Measurements from ENCODE around the gene ASCC1. TPM values are rescaled to one million over a fixed set of nuclear protein-coding genes. Genes with fewer than 3 reads are reported as not detected.
A peak's percentile ranks its signal among the peaks of the same experiment; 100 is the strongest.

The ASCC1 gene, protein sequence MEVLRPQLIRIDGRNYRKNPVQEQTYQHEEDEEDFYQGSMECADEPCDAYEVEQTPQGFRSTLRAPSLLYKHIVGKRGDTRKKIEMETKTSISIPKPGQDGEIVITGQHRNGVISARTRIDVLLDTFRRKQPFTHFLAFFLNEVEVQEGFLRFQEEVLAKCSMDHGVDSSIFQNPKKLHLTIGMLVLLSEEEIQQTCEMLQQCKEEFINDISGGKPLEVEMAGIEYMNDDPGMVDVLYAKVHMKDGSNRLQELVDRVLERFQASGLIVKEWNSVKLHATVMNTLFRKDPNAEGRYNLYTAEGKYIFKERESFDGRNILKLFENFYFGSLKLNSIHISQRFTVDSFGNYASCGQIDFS
- polyA plus RNA-seq (2011; rRNA removed) (18.5 and 36.3 TPM in 2 replicates), polyA minus RNA-seq (2011; rRNA and poly(A)+ RNA removed) (11.9 and 16.5 TPM in 2 replicates)

DNA sequence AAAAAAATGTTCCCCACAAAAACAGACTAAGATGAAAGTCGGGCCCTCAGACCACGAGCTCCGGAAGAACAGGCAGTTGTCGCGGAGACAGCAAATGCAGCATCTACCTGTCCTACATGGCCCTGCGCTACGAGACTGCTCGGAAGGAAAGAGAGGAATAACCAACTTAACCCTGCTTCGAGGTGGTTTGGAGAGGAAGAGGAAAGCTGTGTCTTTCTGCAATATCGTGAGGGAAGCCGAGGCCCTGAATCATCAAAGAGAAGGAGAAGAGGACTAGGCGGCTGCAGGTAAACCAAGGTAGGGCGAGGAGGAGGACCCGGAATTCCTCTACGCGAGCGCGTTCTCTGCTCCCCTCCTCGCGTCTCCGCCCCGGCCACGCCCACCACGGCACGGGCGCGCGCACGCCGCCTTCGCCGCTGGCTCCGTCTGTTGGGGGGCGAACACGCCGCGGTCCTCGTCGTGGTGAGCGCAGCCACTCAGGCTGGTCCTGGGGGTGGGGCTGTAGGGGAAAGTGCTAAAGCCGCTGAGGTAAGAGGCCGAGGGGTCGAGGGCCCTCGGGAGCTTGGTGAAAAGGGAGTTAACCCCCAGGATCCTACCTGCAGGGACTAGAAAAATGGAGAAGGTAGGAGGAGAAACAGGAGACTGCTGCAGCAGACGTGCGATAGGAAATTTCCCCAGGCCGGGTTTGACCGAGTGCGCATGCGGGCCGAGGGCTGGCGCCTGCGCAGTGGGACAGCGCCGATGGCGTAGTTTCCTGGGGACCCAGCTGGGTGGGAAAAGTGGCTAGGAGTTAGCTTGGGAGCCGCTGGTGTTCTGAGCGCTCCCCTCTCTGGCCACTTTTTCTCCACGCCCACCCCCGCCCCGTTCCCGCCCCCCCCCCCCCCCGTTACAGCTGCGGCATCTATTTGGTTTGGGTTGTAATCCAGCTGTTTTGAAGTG is at the start of gene ASCC1, which contains the start of gene ANAPC16:
TSS of gene ASCC1 (minus strand) at position 666 of the 939 bp plus-strand sequence. CDS start 2,978 bp downstream, outside the sequence.
TSS of gene ANAPC16 (plus strand) at position 402 of the 939 bp plus-strand sequence. CDS start 7,903 bp downstream, outside the sequence.
- CTCF ChIA-PET: interaction anchor here (0.6 to 1.9 kb wide), 9 partner anchors 36 to 784 kb away, joined by 3 to 7 read pairs (median 4); partner anchors contain the start of gene DDIT4
- TF ChIP-seq, protein P1, sequence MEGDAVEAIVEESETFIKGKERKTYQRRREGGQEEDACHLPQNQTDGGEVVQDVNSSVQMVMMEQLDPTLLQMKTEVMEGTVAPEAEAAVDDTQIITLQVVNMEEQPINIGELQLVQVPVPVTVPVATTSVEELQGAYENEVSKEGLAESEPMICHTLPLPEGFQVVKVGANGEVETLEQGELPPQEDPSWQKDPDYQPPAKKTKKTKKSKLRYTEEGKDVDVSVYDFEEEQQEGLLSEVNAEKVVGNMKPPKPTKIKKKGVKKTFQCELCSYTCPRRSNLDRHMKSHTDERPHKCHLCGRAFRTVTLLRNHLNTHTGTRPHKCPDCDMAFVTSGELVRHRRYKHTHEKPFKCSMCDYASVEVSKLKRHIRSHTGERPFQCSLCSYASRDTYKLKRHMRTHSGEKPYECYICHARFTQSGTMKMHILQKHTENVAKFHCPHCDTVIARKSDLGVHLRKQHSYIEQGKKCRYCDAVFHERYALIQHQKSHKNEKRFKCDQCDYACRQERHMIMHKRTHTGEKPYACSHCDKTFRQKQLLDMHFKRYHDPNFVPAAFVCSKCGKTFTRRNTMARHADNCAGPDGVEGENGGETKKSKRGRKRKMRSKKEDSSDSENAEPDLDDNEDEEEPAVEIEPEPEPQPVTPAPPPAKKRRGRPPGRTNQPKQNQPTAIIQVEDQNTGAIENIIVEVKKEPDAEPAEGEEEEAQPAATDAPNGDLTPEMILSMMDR (IDR thresholded peaks at IDR 0.05; ENCODE audit: insufficient read depth, low read depth, low read length): no peak
- peaks cover 1% of the 10 kb centered on the region; the same call in 1 of the 2 replicates for H3K36me3 ChIP-seq (ENCODE audit: control insufficient read depth, insufficient read depth, low read length)
- POLR2A ChIA-PET: interaction anchor here (0.5 to 0.8 kb wide), 3 partner anchors 45 to 785 kb away, joined by 4 to 6 read pairs (median 4); no protein-coding TSS in a partner anchor
- H3K27me3 ChIP-seq (ENCODE audit: control insufficient read depth, insufficient read depth, low read length): no peaks in the 10 kb centered on the region
- peak; percentile 59 for DNase-seq (ENCODE audit: low read depth)
- H3K4me3 ChIP-seq (ENCODE audit: low read depth, low read length): peak within 1 kb of the TSS; percentile 71

DNA sequence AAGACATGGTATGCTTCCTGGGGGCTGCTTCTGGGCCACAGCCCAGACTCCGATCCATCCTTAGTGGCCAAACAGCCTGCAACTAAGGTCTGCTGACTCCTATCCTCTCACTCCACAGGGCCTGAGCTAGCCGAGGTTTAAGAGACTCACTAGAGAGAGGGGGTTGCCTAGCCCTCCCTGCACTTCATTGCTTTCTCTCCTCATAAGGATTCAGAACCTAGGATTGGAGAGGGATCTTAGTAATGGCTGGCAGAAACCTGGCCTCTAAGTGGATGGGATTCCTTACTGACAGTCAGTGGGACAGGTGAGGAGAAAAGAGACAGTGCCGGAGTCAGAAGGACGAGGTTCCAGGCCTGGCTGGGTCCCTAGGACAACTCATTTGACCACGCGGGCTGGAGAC is 49.4 kb upstream of the ASCC1 start:
- no peak for DNase-seq (ENCODE audit: low read depth)
- ChIA-PET CTCF (interaction anchor here (0.7 to 3.2 kb wide), 2 partner anchors 9 to 41 kb away, joined by 3 to 10 read pairs; partner anchors contain the start of gene DDIT4), POLR2A (no interaction called here)
- Histone ChIP-seq H3K27me3 (ENCODE audit: control insufficient read depth, insufficient read depth, low read length) (no peaks in the 10 kb centered on the region), H3K4me3 (ENCODE audit: low read depth, low read length) (no peak overlapping the region), H3K36me3 (ENCODE audit: control insufficient read depth, insufficient read depth, low read length) (no peaks in the 10 kb centered on the region)
- TF ChIP-seq, protein P1 (IDR thresholded peaks at IDR 0.05; ENCODE audit: insufficient read depth, low read depth, low read length): no peak

DNA sequence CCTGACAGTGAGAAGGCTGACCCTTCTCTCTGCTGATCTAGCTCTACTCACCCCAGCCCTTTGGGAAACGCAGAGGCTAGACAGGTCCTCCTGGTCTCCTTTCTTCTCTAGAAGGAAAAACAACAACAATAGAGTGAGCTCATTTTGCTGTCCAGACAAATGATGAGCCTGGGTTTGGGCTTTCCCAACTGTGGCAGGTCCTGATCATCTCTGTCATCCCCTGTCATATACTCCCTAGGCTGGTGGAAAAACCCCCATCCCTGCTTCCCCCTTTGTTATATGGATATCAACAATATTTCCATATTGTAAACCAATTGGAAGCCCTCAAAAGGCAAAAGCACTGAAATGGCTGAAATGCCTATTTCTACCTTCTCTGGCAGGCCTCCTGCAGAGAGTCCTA is 48.5 kb upstream of the ASCC1 start:
- H3K4me3 ChIP-seq (ENCODE audit: low read depth, low read length): no peak overlapping the region
- ChIA-PET CTCF (interaction anchor here (3.2 kb wide), 1 partner anchor 10 kb away, joined by 10 read pairs; the partner anchor contains the start of gene DDIT4), POLR2A (no interaction called here)
- no peaks in the 10 kb centered on the region for H3K36me3 ChIP-seq (ENCODE audit: control insufficient read depth, insufficient read depth, low read length)
- TF ChIP-seq, protein P1 (IDR thresholded peaks at IDR 0.05; ENCODE audit: insufficient read depth, low read depth, low read length): no peak
- H3K27me3 ChIP-seq (ENCODE audit: control insufficient read depth, insufficient read depth, low read length): no peaks in the 10 kb centered on the region
- no peak for DNase-seq (ENCODE audit: low read depth)

DNA sequence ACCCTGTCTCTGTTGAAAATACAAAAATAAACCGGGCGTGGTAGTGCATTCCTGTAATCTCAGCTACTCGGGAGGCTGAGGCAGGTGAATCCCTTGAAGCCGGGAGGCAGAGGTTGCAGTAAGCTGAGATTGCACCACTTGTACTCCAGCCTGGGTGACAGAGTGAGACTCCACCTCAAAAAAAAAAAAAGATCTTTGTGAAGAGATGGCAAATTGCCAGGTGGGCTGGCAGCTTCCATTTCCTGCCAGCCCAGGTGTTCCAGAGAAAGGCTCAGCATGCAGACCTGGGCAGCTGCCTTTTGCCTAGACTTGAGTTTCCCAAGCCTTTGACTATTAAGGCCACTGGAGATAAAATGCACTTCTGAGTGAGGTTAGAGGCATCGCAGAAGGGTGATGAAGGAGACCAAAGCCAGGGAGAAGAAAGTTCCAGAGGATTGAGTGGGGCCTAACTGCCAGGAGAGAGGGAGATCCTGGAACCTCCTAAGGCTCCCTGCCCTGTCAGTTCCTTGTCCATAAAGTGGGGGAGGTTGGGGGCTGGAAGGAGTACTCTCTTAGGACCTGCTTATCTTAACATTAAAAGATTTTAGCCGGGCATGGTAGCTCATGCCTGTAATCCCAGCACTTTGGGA is 47.7 kb upstream of the ASCC1 start:
- CTCF ChIA-PET: interaction anchor here (0.6 to 3.2 kb wide), 3 partner anchors 11 to 420 kb away, joined by 3 to 10 read pairs (median 3); partner anchors contain the start of gene DDIT4
- DNase-seq (ENCODE audit: low read depth): no peak
- H3K4me3 ChIP-seq (ENCODE audit: low read depth, low read length): no peak overlapping the region
- POLR2A ChIA-PET: no interaction called here
- TF ChIP-seq, protein P1 (IDR thresholded peaks at IDR 0.05; ENCODE audit: insufficient read depth, low read depth, low read length): no peak
- no peaks in the 10 kb centered on the region for H3K27me3 ChIP-seq (ENCODE audit: control insufficient read depth, insufficient read depth, low read length)
- H3K36me3 ChIP-seq (ENCODE audit: control insufficient read depth, insufficient read depth, low read length): no peaks in the 10 kb centered on the region

Data from BJ (cell line).